H1 (cell line): Measurements from ENCODE around the gene OGFOD2. TPM values are rescaled to one million over a fixed set of nuclear protein-coding genes. Genes with fewer than 3 reads are reported as not detected.

Source experiments
- CHD2 ChIP-seq: IDR thresholded peaks from 2 replicates; pipeline ENCODE4 v1.6.1; 2012; ENCODE audit warnings: low read length, improper control_type of control experiment
- PHF8 ChIP-seq: fragments of 200-600 bp; sonication (generic); conservative IDR thresholded peaks from 2 replicates; pipeline ENCODE4 v1.7.1; 2012; ENCODE audit warnings: low read depth, mild to moderate bottlenecking, inconsistent platforms, low read length, moderate library complexity
- TEAD4 ChIP-seq: IDR thresholded peaks from 2 replicates; pipeline ENCODE4 v1.6.1; 2012; ENCODE audit warnings: low read depth, low read length, inconsistent platforms, mixed read lengths
- YY1 ChIP-seq: IDR thresholded peaks from 2 replicates; pipeline ENCODE4 v1.6.1; 2011; ENCODE audit warnings: low read depth, mild to moderate bottlenecking, low read length
- polyA plus RNA-seq, 7 experiments: library from polyadenylated mRNA; depleted of rRNA in 3 of 7; stranded (reverse) in 5 of 7; unstranded in 2 of 7; fragments of >200 nt in 5 of 7; fragments of 200-250 nt in 2 of 7; gene quantifications; 1 replicate in 5 of 7; 2 replicates in 1 of 7; 4 replicates in 1 of 7; pipeline versions ENCODE4 v1.2.1 to v1.2.3, GENCODE V29; 2011 to 2013; ENCODE audit warnings: missing spikeins in 2 of 7, mixed read lengths in 2 of 7
- total RNA-seq: library from RNA; stranded (reverse); fragmentation: NEBNext Ultra II Directional; extraction: Animal tissue kit (Norgen Biotek cat#: 25700); gene quantifications from 2 replicates; pipeline ENCODE4 v1.2.1, GENCODE V29; 2021

OGFOD2 gene
- total and polyA plus RNA-seq, 2 of the 8 experiments (the other 6 are each of a cell fraction or from before 2014, with no cell fraction given), result 17.3 to 20.3 TPM

DNA sequence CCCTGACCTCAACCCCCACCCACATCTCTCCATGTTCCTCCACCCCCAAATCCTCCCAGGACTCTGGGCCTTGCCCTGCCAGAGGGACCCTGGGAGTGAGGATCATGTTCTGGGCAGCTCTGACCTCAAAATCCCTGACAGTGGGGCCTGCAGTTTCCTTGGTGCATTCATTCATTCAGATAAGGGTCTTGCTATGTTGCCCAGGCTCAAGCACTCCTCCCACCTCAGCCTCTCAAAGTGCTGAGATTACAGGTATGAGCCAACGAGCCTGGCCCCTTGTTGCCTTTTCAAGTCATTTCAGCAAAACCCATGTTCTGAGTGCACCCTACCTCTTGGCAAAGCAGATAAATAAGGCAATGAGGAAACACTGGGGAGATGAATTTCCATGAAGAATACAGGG, 35.1 kb downstream of the OGFOD2 start (continued):
- TF ChIP-seq YY1 (no peak), TEAD4 (no peak), PHF8 (no peak), CHD2 (no peak)
